HG03039 (cell line): ENCODE measurements around the gene PLA2G4F.

Experiments used
- ATAC-seq: cut with Tn5 transposase; IDR thresholded peaks from one replicate; pipeline ENCODE4 v1.9.1; 2021; ENCODE audit warnings: mild to moderate bottlenecking, moderate library complexity; ENCODE audit not compliant: unreplicated experiment

Gene PLA2G4F

DNA sequence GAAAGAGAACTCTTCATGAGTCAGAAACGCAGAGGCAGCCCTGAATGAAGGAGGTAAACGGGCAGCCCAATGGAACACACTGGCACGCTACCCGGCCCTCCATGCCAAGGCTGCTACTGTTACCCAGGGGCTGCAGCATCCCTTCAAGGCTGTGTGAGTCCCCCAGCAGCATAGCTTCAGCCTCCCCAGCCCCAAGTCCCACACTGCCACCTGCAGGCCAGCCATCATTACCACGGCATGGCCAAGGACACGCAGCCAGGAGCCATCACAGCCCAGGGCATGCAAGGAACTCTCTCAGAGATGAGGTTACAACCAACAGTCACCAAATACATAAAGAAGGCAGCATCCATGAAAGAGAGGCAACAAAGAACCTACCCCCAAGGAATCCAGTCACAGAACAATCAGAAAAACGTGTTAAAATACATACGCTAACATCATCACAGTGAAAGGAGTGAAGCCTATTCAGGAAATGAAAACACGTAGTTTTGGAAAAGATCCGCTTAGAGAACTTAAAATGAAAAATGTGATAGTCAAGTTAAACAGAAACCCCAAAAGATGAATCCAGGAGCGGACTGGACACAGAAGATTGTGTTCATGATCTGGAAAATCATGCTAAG, 22.4 kb downstream of the PLA2G4F start:
- ATAC-seq, result no peak

DNA sequence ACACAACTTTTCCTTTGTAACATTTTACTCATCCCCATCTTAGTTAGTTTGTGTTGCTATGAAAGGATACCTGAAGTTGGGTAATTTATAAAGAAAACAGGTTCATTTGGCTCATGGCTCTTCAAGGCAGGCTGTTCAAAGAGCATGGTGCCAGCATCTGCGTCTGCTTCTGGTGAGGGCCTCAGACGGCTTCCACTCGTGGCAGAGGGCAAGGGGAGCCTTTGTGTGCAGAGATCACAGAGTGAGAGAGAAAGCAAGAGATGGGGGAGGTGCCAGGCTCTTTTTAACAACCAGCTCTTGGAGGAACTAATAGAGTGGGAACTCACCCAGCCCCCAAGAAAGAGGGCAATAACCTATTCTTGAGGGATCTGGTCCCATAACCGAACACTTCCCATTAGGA, 23.1 kb downstream of the PLA2G4F start:
- no peak for ATAC-seq

DNA sequence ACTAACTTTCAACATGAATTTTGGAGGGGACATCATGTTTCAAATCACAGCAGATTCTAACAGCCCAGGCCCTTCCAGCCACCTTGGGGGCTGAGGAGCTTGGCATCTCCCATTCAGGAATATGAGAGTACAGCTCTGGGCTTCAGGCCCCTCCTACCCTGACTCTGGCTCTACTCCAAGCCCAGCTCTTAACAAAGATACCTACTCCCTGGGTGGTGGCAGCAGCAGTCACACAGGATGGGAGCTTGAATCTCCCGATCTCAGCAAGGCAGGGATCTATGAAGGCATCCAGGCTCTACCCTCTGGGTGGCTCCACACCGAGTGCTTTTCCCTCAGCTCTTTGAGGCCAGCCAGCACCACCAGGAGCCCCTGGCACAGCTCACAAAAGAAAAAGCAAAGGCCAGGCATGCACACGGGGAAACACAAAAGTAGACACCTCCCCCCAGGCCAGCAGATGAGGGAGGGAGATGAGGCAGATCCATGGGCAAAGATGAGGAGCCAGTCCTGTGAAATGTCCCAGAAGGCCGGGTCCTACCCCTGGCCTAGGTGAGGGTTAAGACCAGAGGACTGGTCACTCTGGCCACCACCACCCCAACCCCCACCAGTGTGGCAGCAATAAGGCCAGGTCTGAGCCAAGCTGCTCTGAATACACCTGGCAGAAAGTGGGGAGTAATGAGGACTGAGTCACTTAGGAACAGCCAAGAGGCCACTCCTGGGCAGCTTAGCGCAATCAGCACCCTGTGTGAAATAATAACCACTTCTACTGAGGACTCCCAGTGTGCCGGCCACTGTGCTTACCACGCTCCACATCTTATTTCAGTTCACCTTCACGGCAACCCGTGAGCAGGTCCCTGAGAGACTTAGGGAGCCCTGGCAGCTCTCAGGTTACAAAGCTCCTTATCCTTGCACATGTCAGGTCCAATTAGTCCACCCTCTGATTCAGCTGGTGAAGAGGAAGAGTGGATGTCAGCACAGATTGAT, 24.3 kb downstream of the PLA2G4F start:
- ATAC-seq, result no peak

DNA sequence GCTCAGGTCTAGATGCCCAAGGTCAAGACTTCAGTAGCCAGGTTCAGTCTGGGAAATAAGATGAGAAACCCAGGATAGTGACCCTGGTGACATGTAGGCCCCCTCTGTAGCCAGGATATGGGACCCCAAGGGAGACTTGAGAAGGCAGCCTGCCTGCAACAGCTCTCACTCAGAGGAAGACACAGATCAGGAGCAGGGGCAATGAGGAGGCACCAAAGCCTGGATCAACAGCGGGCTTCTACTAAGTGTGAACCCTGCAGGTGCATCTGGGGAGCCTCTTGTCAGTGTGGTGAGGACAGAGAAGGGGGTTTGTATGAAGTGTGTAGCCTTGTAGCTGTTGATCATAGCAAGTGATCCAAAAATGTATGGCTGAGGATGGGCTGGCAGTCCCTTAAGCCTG, 25.4 kb downstream of the PLA2G4F start:
- ATAC-seq, result no peak

DNA sequence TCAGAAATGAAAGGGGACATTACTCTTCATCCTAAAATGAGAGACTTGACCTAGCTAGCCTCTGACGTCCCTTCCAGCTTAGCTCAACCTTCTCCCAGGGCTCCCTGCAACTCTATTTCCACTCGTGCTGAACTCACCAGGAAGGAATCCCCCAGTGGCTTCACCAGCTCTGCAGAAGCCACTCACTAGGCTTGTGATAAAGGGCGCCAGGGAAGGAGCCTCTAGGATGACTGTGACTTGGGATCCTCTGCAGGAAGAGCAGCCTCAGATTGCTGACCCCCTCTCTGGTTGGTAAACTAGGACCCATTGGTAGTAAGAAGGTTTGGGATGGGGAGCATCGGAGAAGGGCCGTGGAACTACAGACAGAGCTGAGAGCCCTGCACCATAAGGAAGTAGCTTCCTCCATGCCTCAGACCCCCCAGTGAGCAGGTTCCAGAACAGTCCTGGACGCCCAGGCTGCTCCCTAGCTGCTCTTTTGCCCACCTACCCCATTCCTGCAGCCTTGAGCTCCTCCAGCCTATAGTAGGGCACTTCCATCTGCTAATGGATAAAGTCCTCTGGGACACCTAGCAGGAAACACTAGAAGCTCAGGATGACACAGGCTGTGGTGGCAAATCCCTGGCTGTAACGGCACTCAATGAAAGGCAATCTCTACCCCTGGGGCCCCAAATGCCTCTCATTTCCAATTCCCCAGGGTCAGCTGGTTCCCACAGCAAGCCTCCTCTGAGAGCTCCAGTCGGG, 26.0 kb downstream of the PLA2G4F start:
- ATAC-seq, result no peak

DNA sequence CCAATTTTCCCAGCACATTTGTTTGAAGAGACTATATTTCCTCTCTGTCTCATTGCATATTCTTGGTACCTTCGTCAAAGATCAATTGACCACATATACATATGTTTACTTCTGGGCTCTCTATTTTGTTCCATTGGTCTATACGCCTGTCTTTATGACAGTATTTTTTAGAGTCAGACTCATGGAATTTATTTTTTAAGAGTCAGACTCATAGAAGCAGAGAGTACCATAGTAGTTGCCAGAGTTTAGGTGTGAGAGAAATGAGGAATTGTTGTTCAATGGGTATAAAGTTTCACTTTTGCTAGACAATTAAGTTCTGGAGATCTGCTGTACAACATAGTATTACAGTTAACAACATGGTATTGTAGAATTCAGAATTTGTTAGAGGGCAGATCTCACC, 27.1 kb downstream of the PLA2G4F start:
- ATAC-seq, result no peak

DNA sequence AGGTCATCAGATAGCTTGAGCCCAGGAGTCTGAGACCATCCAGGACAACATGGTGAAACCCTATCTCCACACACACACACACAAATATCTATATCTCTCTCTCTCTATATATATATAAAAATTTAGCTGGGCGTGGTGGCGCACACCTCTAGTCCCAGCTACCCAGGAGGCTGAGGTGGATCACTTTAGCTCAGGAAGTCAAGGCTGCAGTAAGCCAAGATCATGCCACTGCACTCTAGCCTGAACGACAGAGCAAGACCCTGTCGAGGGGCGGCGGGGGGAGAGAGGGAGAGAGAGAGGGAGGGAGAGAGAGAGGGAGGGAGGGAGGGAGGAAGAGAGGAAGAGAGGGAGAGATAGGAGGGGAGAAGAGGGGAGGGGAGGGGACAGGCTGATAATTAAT, 28.0 kb downstream of the PLA2G4F start:
- no peak for ATAC-seq

DNA sequence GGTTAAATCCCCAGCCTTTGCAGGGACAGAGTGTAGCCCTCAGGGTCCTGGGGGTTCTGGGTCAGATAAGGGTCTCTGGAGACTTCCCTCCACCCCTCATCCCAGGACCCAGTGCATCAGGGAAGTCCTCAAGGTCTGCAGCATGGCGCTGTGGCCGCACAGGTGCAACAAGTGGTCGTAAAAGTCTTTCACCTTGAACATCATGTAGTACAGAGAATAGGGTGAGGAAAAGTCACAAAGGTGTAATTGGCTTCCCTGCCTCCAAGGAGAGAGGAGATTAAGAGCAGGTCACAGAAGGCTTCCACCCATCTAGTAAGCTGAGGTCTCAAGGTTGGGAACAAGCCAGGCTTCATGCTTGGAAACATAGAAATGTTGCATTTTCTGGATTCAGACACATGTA, 32.9 kb downstream of the PLA2G4F start:
- no peak for ATAC-seq

DNA sequence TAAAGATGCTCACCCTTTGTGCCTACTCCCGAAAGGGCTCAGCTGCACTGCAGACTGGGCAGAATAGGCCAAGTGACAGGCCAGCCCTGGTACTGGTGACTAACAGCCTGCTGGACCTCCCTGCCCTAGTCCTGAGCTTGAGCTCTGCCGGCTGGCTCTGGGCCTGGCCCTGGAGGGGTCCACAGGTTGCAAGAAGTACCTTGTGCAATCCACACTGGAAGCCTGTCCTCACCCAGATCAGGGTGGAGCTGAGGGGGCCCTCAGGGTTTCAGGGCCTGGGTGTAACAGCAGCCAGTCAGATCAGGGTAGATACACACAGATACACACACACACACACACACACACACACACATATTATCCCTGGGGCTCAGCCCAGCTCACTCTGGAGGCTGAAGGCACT, 34.8 kb downstream of the PLA2G4F start:
- ATAC-seq, result no peak

DNA sequence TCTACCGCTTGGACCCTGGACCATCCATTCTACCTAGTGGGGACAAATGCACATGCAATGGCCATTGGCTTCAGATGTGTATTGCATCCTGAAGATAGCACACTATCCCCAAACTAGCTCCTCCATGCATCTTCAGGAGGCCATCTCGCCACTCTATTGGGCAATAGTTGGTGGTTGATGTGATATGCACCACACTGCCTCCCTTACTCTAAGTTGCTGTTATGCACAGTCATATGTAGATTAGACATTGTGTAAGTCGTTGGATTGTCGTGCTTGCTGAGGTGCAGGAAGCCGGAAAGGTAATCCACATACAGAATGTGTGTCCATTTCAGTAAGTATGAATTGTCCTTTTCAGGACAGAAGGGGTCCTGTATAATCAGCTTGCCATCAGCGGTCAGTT, 35.4 kb downstream of the PLA2G4F start:
- no peak for ATAC-seq

DNA sequence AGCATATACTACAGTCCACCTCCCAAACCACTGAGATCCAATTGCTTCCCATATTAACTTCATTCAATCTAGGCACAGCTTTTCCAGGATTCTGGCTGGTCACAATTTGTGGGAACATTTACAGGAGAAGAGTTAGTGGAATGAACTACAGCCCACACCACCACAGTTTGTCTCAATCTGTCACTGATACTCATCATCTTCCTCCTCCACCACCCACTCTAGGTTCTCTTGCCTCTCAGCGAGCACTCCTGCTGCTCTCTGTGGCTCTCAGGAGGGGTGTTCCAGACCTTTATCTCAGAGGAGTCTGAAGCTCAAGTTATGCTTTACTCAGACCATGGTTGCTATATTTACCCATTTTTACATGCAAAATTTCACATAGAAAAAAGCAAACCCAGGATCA, 36.2 kb downstream of the PLA2G4F start:
- no peak for ATAC-seq

DNA sequence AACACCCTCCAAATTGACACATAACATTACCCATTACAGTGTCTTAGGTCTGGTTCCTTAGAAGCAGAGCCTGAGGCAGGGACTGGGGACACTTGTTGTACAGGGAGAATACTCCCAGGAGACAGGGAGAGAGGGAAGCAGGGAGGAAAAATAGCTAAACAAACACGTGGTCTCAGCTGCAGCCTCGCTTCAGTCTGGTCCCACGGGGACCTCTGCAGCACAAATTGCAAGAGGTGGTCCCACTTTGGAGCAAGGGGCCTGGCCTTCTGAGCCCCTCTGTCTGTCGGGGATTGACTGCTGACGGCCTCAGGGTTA, 37.0 kb downstream of the PLA2G4F start:
- no peak for ATAC-seq

DNA sequence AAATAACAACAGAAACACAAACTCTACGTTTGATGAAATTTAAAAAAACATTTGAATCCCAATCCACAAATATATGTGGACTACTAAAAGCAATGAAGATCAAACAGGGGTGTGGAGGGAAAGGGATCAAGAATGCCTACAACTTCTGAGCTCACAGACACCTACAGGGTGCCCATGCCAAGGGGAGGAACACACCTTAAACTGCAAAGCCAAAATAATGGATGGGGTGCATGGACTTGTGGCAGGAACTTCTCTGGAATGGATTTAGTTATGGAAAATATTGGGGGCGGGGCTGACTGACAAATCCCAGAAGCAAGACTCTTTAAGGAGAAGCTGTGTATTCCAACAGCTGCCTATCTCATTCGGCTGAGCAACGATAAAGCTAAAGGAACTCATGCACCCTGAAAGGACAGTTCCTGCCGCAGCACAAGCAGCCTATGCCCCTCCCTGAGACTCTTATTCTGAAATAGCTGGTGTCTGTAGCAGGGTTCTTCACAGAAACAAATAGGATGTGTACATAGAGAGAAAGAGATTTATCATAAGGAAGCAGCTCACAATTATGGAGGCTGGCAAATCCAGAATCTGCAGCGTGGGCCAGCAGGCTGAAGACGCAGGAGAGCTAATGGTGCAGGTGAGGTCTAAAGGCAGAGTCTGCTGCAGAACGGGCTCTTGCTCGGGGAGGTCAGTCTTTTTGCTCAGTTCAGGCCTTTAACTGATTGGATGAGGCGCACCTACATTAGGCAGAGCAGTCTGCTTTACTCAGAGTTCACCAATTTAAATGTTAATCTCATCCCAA, 37.6 kb downstream of the PLA2G4F start:
- no peak for ATAC-seq

DNA sequence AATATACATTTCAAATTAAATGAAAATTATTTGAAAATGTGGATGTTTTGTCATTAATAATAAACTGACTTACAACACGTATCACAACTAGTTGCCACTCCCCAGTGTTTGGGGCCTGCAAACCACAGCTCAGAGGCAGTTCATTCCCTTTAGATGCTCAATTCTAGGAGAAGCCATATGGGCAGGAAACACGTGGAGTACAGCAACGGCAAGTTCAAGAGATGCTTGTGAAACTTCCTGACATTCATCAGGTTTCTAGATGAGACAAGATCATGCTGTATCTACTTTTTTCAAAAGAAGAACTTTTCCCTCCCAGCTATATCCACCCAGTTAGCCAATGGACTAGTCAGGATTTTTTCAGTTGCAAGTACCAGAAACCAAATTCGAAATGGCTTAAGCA, 44.5 kb downstream of the PLA2G4F start:
- ATAC-seq, result no peak

DNA sequence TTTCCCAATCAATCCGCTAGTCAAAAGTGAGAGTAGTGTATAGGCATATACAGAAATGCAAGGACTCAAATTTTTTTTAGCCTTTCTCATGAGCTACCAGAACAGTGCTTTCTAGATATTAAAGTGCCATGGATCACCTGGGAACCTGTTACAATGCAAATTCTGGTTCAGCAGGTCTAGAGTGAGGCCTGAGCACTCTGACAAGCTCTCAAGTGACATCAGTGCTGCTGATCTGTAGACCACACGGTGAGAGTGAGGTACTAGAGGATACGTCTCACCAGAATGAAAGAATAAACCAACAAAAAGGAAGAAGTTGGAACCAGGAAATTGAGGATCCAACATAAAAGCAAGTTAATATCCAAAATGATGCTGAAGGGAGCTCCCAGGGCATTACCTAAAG, 46.1 kb downstream of the PLA2G4F start:
- no peak for ATAC-seq

DNA sequence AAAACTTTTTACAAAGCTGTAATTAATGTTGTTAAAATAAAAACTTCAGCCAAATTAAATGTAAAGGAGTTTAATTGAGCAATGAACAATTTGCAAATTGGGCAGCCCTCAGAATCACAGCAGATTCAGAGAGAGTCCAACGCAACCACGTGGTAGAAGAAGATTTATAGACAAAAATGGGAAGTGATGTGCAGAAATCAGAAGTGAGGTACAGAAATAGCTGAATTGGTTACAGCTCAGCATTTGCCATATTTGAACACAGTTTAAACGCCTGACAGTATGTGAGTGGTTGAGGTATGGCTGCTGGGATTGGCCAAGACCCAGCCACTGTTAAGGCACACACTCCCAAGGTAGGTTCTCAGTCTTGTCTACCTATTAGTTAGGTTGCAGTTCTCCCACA, 47.6 kb downstream of the PLA2G4F start:
- no peak for ATAC-seq

DNA sequence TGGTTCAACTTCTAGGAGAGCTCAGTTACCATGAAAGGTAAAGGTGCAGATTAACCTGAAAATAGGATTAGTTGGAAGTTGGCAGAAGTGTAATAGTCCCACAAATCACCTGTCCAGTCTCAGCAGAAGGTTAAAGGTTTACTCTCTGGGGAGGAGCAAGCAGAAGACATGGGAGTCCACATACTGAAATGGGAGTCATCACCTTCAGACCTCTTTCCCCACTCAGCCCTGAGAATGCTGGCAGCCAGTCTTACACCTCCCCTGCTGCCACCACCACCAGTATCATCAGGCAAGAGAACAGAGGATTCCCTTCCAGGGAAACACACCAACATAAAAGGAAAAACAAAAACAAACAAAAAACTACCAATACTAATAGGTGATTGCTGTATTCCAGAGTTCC, 48.2 kb downstream of the PLA2G4F start:
- ATAC-seq, result no peak

DNA sequence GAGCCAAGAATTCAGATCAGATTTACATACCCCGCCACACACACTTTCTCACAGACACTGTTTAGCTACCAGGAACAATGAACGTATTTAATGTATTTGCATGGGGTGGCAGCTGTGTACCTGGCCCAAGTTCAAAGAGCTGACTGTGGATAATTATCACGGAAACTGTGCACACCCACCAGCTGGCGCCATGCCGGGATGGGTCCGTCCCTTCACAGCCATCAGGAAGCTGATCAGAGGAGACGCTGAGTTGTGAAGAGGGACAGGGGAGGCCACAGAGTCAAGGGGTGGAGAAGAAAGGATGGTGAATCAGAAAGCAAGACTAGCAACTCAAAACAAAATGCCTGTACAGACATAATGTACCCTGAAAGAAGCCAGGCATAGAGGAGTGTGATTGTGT, 49.0 kb downstream of the PLA2G4F start:
- no peak for ATAC-seq

DNA sequence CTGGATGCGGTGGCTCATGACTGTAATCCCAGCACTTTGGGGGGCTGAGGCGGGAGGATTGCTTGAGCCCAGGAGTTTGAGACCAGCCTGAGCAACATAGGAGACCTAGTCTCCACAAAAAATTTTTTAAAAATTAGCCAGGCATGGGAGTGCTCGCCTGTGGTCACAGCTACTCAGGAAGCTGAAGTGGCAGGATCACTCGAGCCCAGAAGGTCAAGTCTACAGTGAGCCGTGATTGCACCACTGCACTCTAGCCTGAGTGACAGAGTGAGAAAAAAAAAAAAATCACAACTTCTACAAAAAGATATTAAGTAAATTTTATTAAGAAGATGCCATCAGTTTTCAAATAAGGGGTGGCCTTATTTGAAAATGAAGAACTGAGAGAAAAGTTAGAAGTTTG, 50.1 kb downstream of the PLA2G4F start:
- no peak for ATAC-seq

DNA sequence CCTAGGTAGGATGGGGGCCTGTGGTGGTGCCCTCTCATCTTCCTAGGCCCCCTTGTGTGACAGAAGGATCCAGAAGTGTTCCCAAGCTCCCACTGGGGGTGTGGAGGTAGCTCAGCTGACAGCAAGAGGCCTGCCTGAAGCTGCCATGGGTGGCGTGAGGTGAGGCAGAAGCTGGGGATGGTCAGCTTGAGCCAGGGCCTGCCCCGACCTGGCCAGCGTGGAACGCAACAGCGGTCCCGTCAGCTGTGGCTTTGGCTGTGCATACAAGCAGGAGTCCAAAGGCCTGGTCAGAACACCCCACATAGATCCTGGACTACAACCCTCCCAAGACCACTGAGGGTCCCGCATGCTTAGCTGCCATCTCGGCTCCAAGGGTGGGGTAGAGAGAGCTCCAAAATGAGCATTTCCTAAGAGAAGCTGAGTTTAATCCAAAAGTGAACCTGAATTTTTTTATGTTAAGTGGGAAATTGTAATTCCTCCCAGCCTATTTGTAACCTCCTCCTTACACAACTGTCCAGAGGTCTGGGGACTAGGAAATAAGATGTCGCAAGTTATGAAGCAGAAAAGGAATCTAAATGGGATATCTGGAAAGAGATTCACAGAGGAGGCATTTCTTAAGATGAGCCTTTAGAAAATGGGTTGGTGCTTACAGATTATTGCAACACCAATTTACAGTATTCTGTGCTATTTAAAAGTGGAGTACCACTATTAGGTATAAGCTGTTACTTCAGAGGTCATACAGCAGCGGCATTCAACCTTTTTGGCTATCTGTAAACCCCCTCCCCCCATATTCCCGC, 52.1 kb downstream of the PLA2G4F start:
- ATAC-seq, result no peak
